ENCODE results near the gene OPN1LW.

DNA sequence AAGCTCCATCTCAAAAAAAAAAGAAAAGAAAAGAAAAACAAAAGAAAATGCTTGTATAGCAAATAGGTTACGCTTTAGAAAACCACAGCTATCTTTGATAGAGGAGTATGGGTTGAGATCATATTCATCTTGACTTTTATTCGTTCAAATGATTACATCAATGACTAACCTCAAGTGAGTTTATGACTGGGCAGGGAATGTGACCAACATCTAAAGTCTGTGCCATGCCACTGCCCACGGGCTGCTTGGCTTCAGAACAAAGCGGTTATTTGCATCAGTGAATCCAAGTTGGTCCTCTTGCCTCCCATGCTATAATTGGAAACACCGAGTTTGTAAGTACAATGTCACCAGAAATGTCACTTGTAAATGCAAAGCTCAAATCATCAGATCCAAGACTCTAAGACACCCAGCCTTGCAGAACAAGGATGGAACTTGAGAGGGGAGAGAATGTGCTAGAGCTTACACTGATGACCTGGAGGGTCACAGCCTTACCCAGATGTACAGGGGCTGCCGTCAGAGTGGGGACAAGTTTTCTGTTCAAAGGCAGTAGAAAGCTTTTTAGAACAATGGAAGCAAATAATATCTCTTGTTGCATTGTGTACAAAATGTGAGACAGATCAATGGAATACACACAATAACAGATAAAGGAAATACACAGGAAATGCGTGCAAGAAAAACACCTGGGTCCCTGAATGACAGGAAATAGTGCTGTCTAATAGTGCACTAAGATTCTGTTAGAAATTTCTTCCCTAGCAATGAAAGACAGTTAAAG is 8.4 kb upstream of the OPN1LW start:
- no peak for TF ChIP-seq EZH2 (optimal IDR thresholded peaks at IDR 0.05; ENCODE audit: low read depth, low read length)
- TF ChIP-seq, protein P1, sequence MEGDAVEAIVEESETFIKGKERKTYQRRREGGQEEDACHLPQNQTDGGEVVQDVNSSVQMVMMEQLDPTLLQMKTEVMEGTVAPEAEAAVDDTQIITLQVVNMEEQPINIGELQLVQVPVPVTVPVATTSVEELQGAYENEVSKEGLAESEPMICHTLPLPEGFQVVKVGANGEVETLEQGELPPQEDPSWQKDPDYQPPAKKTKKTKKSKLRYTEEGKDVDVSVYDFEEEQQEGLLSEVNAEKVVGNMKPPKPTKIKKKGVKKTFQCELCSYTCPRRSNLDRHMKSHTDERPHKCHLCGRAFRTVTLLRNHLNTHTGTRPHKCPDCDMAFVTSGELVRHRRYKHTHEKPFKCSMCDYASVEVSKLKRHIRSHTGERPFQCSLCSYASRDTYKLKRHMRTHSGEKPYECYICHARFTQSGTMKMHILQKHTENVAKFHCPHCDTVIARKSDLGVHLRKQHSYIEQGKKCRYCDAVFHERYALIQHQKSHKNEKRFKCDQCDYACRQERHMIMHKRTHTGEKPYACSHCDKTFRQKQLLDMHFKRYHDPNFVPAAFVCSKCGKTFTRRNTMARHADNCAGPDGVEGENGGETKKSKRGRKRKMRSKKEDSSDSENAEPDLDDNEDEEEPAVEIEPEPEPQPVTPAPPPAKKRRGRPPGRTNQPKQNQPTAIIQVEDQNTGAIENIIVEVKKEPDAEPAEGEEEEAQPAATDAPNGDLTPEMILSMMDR (IDR thresholded peaks at IDR 0.05; ENCODE audit: low read length): no peak
- TF ChIP-seq EZH2phosphoT487 (IDR thresholded peaks at IDR 0.05; ENCODE audit: low read length): no peak
